ENCODE results near the gene CELF5.
"Not testable (repeated sequence)": the region's sequence is repeated elsewhere in the genome, so short reads cannot be mapped to it uniquely, and the experiment has no call there.

The CELF5 gene

GRCh38 chr19:3190921-3191805 is 33.3 kb upstream of the CELF5 start:
- no peak for DNase-seq

DNA sequence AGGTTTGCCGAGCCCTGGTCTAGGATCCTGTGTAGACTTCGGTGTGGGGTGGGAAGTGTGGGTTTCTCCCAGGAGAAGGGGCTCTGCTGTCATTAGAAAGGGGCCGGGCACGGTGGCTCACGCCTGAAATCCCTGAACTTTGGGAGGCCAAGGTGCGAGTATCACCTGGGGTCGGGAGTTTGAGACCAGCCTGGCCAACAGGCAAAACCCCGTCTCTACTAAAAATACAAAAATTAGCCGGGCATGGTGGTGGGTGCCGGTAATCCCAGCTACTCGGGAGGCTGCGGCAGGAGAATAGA is 32.7 kb upstream of the CELF5 start:
- not testable (repeated sequence) for DNase-seq

DNA sequence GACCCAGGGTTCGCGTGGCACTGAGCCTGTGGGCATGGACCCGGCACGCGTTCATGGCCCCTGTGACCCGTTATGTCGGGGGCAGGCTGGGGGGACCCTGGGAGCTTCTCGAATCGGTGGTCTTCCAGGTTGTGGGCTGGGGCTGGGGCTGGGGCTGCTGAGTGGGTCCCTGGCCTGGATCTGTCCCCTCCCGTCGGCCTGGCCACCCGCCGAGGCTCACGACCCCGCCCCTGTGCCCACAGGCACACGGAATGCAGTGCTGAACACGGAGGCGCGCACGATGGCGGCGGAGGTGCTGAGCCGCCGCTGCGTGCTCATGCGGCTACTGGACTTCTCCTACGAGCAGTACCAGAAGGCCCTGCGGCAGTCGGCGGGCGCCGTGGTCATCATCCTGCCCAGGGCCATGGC is 32.2 kb upstream of the CELF5 start:
- no peak for DNase-seq

GRCh38 chr19:3192684-3193083 is 31.8 kb upstream of the CELF5 start:
- DNase-seq = no peak

DNA sequence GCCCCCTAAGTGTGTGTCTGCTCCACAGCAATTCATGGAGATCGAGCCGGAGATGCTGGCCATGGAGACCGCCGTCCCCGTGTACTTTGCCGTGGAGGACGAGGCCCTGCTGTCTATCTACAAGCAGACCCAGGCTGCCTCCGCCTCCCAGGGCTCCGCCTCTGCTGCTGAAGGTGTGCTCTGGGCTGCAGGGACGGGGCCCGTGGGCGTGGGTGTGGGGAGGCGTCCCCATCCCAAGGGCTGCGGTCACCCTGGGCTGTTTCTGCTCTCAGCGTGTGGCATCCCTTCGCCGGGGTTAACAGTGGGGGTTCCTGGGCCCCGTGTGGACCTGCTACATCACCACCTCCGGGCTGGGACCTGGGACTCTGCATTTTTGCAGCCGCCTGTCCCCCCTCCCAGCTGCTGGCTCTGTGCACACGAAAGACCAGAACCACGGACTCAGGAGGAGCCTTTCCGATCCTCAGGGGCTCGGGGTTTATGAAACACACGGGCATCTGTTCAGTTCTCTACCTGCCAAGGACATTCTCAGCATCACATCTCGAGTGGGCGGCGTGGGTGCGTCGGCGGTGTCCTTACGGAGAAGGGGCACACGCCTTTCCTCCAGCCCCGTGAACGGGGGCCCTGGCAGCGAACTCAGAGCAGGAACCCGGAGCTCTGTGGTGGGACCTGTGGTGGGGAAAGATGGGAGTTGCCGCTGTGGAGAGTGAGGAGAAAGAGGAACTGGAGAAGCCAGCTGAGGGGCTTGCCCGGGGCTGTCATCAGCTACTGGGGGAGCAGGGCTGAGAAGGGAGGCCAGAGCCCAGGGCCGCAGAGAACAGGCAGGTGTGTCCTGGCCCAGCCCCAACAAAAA is 31.0 kb upstream of the CELF5 start:
- DNase-seq = no peak

GRCh38 chr19:3194106-3195087 is 30.1 kb upstream of the CELF5 start:
- DNase-seq = no peak

DNA sequence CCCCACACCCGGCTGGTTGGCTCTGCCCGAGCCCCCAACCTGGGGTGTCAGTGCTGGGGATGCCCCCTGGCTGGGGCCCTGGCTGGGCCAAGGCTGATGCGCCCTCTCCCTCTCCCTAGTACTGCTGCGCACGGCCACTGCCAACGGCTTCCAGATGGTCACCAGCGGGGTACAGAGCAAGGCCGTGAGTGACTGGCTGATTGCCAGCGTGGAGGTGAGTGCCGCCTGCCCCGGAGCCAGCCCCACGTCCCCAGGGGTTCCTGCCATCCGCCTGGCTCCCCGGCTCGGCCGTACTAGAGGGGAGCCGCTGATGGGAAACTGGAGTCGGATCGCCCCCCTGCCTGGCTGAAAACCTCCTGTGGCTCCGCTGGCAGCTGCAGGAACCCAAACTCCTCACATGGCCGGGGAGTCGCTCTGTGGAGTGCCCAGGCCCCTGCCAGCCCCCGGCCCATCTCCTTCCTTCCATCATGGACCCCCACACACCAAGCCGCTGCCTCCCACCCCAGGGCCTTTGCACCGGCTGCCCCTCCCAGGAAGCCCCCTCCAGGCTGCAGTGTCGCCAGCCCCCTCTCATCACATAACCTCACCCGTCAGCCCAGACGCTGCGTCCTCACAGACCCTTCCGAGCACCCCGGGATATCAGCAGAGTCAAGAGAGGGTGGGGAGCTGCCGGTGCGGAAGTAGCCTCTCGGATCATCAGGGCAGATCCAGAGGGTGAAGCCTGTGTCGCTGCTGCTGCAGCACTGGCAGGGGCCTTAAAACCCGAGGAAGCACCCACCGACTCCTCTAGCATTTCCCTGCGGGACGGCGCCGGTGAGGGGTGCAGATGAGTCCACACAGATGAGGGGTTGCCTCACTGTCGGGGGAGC is 28.2 kb upstream of the CELF5 start:
- no peak for DNase-seq

GRCh38 chr19:3196933-3197205 is 27.6 kb upstream of the CELF5 start:
- DNase-seq = no peak

GRCh38 chr19:3198901-3199700 is 25.4 kb upstream of the CELF5 start:
- no peak for DNase-seq

- DNase-seq = no peak
These were observed 23.3 kb upstream of the CELF5 start for GRCh38 chr19:3201072-3201700.

- no peak for DNase-seq
These were observed 22.6 kb upstream of the CELF5 start for GRCh38 chr19:3201911-3202310.

DNA sequence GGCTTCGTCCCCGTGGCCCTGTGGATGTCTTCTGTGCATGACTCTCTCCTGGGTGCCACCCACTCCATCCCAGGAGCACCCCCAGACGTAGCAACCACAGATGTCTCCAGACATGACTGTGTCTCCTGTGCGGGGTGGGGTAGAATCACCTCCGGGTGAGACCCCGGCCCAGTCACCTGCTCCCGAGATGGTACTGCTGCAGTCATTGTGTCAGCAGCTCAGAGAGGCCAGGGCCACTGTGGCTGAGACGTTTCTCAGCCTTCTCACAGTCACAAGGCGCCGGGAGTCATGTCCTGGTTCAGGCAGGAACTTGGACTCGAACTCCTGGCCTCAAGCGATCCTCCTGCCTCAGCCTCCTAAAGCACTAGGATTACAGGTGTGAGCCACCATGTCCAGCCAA is 22.1 kb upstream of the CELF5 start:
- no peak for DNase-seq

- DNase-seq = not testable (repeated sequence)
These were observed 21.6 kb upstream of the CELF5 start for GRCh38 chr19:3202895-3203294.

- no peak for DNase-seq
These were observed 20.4 kb upstream of the CELF5 start for GRCh38 chr19:3203805-3204645.

DNA sequence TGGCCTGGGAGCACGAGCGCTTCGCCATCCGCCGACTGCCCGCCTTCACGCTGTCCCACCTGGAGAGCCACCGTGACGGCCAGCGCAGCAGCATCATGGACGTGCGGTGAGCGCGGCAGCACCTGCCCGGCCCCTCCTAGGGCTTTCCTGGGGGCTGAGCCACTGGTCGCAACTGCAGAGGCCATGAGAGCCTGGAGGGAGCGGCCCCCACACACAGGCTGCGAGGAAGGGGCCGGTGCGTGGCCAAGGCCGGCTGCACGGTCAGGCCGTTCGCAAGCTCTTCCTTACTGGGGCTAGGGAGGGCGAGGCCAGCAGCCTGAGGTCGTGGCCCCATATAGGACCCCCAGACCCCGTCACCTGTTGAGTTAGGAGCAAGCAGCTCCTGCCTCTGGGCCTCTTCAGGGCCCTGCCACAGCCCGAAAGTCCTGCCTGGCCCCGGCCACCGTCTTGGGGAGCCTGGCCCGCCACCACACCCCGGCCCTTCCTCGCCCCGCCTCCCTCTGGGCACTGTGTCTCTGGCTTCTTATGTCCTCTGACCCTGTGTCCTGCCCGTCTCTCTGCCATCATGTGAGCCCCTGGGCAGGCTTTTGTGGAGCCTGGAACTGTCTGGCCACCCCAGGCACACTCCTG is 19.7 kb upstream of the CELF5 start:
- no peak for DNase-seq

GRCh38 chr19:3206216-3206953 is 18.1 kb upstream of the CELF5 start:
- DNase-seq = no peak

GRCh38 chr19:3207461-3208242 is 16.8 kb upstream of the CELF5 start:
- no peak for DNase-seq

All from NCI-H774 (cell line).